GM20431 (cell line): ENCODE data around the gene GPR153.
"Not testable (repeated sequence)": the region's sequence is repeated elsewhere in the genome, so short reads cannot be mapped to it uniquely, and the experiment has no call there.

ENCODE experiments used
- in situ Hi-C: fragments of 300-500 bp; cut with MseI, MboI; formaldehyde crosslinking; loops from one replicate; pipeline ENCODE4 v1.15.0; 2020; ENCODE audit warnings: low sequenced_read_pairs; ENCODE audit not compliant: unreplicated experiment

GPR153 gene

DNA sequence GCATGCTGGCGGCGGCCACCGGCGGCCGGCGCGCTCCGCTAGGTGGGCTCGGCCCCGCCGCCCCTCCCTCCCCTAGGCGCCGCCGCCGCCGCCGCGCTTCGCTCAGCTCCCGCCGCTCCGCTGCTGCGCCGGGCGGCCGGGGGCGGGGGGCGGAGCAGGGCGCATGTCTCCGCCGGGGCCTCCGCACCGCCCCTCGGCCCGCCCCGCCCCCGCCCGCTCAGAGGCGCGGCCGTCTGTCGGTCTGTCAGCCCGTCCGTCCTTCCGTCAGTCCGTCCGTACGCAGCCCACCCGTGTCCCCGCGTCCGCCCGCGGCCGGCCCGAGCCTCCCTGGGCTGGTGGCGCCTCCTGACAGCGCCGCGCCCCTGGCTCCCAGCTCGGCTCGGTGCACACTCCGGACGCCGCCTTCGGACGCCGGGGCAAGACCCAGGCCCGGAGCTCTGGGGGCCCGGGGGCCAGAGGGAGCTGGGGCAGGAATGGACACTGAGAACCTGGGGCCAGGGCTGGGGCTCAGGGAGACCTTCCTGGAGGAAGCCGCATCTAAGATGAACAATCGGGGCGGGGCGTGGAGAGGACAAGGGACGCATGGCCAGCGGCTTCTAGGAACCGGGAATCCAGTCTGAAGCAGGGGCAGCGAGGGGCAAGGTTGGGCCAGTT lies at the start of gene GPR153:
TSS of gene GPR153 (minus strand) at position 138 of the 654 bp plus-strand sequence. CDS start 6,193 bp downstream, outside the sequence.
- in situ Hi-C loops: loop anchor here (25.0 kb wide), 1 partner anchor 151 kb away; the partner anchor contains the start of genes ESPN and HES2

DNA sequence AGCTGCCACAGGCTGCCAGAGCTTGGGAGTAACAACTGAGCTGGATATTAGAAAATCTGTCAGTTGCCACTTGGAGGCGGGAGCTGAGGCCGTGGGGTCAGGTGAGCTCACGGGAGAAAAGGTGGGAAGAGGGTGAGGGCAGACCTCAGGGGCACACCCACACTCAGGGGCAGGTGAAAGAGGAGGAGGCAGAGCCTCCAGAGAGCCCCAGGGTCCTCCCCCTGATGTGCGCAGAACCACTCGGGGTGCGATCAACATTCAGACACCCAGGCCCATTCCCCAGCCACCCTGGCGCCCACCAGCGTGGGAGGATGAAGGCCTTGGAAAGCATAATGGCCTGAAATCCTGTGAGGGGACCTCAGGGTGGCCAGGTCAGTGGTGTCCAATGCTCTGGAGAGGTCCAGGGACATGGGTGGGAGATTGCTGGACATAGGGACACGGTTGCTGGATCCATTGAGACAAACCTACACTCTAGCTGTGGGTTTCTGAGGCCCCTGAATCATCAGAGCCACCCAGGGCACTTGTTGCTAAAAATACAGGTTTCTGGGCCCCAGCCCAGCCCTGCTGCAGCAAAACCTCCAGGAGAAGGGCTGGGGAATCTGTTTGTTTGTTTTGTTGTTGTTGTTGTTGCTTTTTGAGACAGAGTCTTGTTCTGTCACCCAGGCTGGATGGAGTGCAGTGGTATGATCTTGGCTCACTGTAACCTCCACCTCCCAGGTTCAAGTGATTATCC lies 49.4 kb upstream of the GPR153 start:
- in situ Hi-C loops: no loop called here

- in situ Hi-C loops: no loop called here
These were observed 48.7 kb upstream of the GPR153 start for GRCh38 chr1:6309564-6309963.

DNA sequence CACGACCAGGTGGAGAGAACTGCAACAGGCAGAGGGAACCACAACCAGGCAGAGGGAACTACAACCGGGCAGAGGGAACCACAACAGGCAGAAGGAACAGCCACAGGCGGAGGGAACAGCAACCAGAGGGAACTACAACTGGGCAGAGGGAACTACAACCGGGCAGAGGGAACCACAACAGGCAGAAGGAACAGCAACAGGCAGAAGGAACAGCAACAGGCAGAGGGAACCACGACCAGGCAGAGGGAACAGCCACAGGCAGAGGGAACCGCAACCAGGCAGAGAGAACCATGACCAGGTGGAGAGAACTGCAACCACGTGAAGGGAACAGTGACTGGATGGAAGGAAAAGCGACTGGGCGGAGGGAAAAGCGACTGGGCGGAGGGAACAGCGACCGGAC lies 47.6 kb upstream of the GPR153 start:
- in situ Hi-C loops: no loop called here

- in situ Hi-C loops: not testable (repeated sequence)
These were observed 46.8 kb upstream of the GPR153 start for GRCh38 chr1:6307682-6308081.

- in situ Hi-C loops: no loop called here
These were observed 46.2 kb upstream of the GPR153 start for GRCh38 chr1:6307099-6307498.

DNA sequence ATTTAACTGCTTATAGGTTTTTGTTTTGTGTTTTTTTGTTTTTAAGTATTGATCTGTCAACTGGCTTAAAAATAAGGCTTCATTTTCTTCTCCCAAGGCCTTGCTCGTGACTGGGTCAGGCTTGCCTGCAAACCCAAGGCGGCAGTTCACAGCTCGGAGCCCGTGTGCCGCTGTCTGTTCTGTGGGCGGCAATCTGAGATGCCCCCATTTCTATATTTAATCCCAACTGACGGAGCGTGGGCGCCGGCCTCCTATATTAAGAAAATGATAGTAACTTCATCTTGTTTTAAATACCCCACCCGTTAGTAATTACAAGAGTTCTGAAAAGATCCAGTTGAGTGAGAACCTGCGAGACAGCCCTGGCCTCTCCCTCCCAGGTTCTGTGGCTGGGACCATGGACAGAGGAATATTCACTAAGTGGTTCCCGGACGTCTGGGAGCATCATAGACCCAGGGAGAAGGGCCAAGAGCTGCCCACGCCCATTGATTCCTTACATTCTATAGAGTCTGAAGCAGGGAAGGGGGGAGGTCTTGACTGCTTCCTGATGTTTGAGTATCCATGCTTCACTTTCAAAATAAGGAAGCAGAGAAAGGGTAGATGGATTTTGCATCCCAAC lies 42.6 kb upstream of the GPR153 start:
- in situ Hi-C loops: no loop called here

DNA sequence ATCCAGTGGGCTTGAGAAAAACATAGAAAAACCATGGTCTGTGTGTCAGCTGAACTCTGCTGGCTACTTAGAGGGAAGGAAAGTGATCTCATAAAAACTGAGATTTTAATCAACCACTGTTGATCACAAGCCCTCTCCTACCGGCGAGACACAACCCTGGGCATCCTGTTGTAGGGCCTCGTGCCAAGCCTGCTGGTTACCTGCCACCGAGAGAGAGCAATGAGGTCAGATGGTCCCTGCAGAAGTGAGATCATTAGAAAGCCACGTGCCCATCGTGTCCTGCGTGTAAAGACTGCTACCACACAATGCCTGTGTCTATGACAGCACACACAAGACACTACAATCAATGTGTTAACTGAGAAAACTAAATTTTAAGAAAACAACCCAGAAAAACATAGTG lies 41.7 kb upstream of the GPR153 start:
- in situ Hi-C loops: no loop called here

- in situ Hi-C loops: no loop called here
These were observed 40.6 kb upstream of the GPR153 start for GRCh38 chr1:6301526-6301925.

DNA sequence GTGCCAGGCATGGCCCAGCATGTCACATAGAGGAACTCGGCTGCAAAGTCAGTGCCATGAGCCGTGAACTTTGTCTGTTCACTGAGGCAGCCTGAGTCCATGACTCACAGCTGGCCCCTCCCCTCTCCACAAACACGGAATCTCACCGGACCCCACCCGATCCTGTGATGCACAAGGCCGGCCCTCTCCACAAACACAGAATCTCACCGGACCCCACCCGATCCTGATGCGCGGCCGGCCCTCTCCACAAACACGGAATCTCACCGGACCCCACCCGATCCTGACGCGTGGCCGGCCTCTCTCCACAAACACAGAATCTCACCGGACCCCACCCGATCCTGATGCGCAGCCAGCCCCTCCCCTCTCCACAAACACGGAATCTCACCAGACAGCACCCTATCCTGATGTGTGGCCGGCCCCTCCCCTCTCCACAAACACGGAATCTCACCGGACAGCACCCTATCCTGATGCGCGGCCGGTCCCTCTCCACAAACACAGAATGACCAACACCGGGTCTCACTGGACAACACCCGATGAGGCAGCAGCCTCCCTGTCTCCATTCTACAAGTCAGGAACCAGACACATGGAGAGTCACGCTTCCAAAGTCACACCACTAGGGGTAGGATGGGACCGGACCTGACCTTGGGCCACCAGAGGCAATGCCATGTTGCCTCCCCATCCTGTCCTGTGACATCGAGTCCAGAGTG lies 39.6 kb upstream of the GPR153 start:
- in situ Hi-C loops: no loop called here

- in situ Hi-C loops: no loop called here
These were observed 38.8 kb upstream of the GPR153 start for GRCh38 chr1:6299557-6300165.

DNA sequence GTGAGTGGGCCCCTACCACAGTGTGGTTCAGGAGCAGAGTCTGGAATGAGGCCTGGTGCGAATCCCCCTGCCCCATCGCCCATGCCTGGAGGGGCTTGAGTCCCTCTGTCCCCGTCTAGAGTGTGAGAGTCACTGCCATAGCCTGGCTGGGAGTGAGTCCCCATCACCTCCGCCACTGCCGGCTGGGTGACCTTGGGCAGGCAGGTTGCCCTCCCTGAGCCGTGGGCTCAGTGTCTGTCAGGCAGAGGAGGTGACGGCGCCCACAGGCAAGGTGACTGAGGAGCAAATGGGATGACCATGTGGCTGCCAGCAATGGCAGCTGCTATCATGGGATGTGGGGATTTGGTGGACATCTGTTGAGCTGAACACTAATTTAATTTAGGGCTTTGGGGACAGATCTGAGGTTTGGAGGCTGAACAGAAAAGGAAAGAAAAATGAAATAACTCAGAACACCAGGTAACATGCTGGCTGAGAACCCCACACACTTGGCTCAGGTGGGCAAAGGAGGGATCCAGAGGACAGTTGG lies 38.1 kb upstream of the GPR153 start:
- in situ Hi-C loops: no loop called here

- in situ Hi-C loops: no loop called here
These were observed 37.6 kb upstream of the GPR153 start for GRCh38 chr1:6298530-6298929.

GRCh38 chr1:6295910-6296309 lies 35.0 kb upstream of the GPR153 start:
- in situ Hi-C loops: no loop called here

DNA sequence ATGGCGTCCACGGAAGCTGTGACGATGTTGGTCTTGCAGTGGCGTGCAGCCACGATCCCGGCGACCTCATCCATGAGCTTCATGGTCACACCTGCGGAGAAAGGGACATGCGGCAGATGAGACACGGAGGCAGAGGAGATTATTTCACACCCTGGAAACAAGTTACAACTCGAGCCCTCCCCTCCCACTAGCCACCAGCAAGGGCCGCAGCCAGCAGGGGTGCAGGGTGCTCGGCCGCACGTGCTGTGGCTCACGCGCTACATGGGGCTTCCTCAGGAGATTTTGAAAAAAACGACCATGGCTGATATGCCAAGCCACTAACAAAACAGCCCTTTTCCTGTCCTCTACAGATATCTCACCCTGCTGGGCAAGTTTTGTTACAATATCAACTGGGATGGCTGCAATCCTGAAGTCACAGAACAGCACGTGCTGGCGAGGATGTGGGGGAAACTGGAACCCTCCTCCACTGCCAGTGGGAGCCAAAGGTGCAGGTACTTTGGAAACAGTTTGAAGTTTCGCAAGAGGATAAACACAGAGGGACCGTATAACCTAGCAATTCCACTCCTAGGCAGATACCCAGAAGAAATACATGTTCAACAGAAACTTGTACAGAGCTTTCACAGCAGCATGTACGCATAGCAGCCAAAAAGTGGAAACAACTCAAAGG lies 34.1 kb upstream of the GPR153 start:
- in situ Hi-C loops: no loop called here

- in situ Hi-C loops: no loop called here
These were observed 33.4 kb upstream of the GPR153 start for GRCh38 chr1:6294080-6294889.

- in situ Hi-C loops: no loop called here
These were observed 31.2 kb upstream of the GPR153 start for GRCh38 chr1:6292102-6292501.

DNA sequence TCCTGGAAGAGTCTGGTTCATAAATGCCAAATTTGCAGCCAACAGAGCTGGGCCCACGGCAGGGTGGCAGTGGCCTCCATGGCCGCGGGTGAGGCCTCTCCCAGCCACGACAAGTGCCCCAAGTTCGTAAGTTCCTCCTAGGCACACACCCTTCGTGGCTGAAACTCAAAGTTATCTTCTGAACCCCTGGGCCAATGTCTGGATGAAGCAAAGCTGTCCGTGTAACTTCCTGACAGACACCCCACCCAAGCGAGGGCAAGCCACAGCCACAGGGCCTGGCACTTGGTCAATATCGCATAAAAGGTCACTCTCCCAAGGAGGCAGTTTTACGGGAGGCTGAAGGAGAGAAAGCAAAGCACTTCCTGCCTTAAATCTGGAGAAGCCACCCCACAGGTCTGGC lies 27.8 kb upstream of the GPR153 start:
- in situ Hi-C loops: no loop called here

- in situ Hi-C loops: no loop called here
These were observed 27.1 kb upstream of the GPR153 start for GRCh38 chr1:6288026-6288425.
